Sigmoid colon (tissue), 7 donors: Measurements from ENCODE around the gene TRIM4. TPM values are rescaled to one million over a fixed set of nuclear protein-coding genes. Genes with fewer than 3 reads are reported as not detected.
A peak's percentile ranks its signal among the peaks of the same experiment; 100 is the strongest.
"Not testable (repeated sequence)": the region's sequence is repeated elsewhere in the genome, so short reads cannot be mapped to it uniquely, and the experiment has no call there.

Experiments used
- DNase-seq: peaks from one replicate; pipeline ENCODE4 v3.0.0-alpha.2; 2019
- H3K27ac ChIP-seq, 4 donors: fragments of 200-600 bp; sonication (generic); one replicate each; pipeline ENCODE4 v1.5.1; 2016 to 2019; ENCODE audit warnings: mild to moderate bottlenecking in 1 of 4
- H3K27me3 ChIP-seq, 3 donors: fragments of 200-600 bp; sonication (generic); one replicate each; pipeline ENCODE4 v1.5.1; 2019; ENCODE audit warnings: mild to moderate bottlenecking in 1 of 3
- H3K36me3 ChIP-seq, 4 donors: fragments of 200-600 bp; sonication (generic); one replicate each; pipeline ENCODE4 v1.5.1; 2016 to 2019
- H3K4me1 ChIP-seq, 4 donors: fragments of 200-600 bp; sonication (generic); one replicate each; pipeline ENCODE4 v1.5.1; 2017 to 2019
- H3K4me3 ChIP-seq, 4 donors: fragments of 200-600 bp; sonication (generic); one replicate each; pipeline ENCODE4 v1.5.1; 2017 to 2019; ENCODE audit warnings: mild to moderate bottlenecking in 2 of 4, moderate library complexity in 1 of 4
- H3K9me3 ChIP-seq, 4 donors: fragments of 200-600 bp in 3 of 4; sonication (generic) in 3 of 4; one replicate each; pipeline versions ENCODE4 v1.5.1 to v1.6.1; 2013 to 2019
- EP300 ChIP-seq, 4 donors: sonication (generic); formaldehyde crosslinking; IDR thresholded peaks; one replicate each; pipeline ENCODE4 v1.6.1; 2017; ENCODE audit warnings: antibody characterized with exemption in 4 of 4
- POLR2A ChIP-seq, 2 donors: fragments of 450-650 bp; IDR thresholded peaks; one replicate each; pipeline ENCODE4 v1.6.1; 2016; ENCODE audit warnings: antibody characterized with exemption in 2 of 2, mild to moderate bottlenecking in 2 of 2, moderate library complexity in 2 of 2
- POLR2AphosphoS5 ChIP-seq, 4 donors: sonication (generic); formaldehyde crosslinking; IDR thresholded peaks; one replicate each; pipeline ENCODE4 v1.6.1; 2017; ENCODE audit warnings: antibody characterized with exemption in 4 of 4
- WGBS, 2 donors: extraction: QIAGEN DNeasy Blood & Tissue Kit; methylation state at CpG; one replicate each; pipeline ENCODE4 v1.1.7; 2013; 5-methylcytosine and 5-hydroxymethylcytosine counted together
- intact Hi-C: fragments of 100-400 bp; cut with DNase I; formaldehyde crosslinking; loops from one replicate; pipeline ENCODE4 v1.15.1; 2023
- polyA plus RNA-seq, 3 donors: library from polyadenylated mRNA; stranded (reverse); fragments of 200-250 nt; gene quantifications; one replicate each; pipeline ENCODE4 v1.2.3, GENCODE V29; 2013
- total RNA-seq, 4 donors: library from RNA; depleted of rRNA; stranded (reverse); fragments of >200 nt; gene quantifications; one replicate each; pipeline ENCODE4 v1.1.0, GENCODE V29; 2016
- TF ChIP-seq, protein P1 (sequence below), 4 experiments: fragments of 450-650 bp in 3 of 4; fragments of 200-600 bp in 1 of 4; IDR thresholded peaks; one replicate each; pipeline ENCODE4 v1.5.1; 2016 to 2019; ENCODE audit warnings: antibody characterized with exemption in 4 of 4, mild to moderate bottlenecking in 3 of 4, moderate library complexity in 2 of 4
- donor health status: healthy with polysubstance abuse.
- donor health status: Bipolar disorder and iron deficiency.
- donor health status: healthy.

TRIM4 gene, protein sequence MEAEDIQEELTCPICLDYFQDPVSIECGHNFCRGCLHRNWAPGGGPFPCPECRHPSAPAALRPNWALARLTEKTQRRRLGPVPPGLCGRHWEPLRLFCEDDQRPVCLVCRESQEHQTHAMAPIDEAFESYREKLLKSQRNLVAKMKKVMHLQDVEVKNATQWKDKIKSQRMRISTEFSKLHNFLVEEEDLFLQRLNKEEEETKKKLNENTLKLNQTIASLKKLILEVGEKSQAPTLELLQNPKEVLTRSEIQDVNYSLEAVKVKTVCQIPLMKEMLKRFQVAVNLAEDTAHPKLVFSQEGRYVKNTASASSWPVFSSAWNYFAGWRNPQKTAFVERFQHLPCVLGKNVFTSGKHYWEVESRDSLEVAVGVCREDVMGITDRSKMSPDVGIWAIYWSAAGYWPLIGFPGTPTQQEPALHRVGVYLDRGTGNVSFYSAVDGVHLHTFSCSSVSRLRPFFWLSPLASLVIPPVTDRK
- total RNA-seq (10 to 100 TPM; 21.9 to 33.2 (median 29.6) TPM), polyA plus RNA-seq (10 to 100 TPM; 12.5 to 18.0 (median 17.4) TPM)

DNA sequence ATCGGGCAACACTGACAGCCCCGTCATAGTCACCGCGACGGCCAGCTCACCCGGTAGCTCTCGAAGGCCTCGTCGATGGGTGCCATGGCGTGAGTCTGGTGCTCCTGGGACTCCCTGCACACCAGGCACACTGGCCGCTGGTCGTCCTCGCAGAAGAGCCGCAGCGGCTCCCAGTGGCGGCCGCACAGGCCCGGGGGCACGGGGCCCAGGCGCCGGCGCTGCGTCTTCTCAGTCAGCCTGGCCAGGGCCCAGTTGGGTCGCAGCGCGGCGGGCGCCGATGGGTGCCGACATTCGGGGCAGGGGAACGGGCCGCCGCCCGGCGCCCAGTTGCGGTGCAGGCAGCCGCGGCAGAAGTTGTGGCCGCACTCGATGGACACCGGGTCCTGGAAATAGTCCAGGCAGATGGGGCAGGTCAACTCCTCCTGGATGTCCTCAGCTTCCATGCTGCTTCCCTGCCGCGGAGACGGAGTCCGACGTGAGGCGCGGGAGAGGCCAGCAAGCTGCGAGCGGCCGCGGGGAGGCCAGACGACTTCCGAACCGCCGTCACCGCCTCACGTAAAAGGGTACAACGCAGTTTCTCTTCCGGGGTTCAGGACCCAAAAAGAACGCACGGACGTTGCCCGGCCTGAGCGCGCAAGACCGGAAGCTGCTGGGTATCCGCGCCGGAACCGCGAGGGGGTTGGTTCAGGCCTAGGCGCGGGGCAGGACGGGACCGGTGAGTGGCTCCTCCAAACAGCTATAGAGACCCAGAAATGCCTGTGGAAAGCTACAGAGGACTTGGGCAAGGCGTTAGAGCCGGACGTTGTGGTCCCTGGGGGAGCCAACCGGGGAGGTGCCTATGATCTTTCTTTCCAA is at the start of gene TRIM4:
TRIM4 (minus strand) TSS at position 572 of the 855 bp plus-strand sequence; CDS start at position 443, 129 bp downstream.
- WGBS, 2 donors = 1% methylated on average over 81 of the region's 81 CpGs
- no peaks in the 10 kb centered on the region for H3K27me3 ChIP-seq
- H3K36me3 ChIP-seq = peaks cover 0 to 21% (median 4%) of the 10 kb centered on the region in 4 donors
- TF ChIP-seq, protein P1, sequence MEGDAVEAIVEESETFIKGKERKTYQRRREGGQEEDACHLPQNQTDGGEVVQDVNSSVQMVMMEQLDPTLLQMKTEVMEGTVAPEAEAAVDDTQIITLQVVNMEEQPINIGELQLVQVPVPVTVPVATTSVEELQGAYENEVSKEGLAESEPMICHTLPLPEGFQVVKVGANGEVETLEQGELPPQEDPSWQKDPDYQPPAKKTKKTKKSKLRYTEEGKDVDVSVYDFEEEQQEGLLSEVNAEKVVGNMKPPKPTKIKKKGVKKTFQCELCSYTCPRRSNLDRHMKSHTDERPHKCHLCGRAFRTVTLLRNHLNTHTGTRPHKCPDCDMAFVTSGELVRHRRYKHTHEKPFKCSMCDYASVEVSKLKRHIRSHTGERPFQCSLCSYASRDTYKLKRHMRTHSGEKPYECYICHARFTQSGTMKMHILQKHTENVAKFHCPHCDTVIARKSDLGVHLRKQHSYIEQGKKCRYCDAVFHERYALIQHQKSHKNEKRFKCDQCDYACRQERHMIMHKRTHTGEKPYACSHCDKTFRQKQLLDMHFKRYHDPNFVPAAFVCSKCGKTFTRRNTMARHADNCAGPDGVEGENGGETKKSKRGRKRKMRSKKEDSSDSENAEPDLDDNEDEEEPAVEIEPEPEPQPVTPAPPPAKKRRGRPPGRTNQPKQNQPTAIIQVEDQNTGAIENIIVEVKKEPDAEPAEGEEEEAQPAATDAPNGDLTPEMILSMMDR (IDR thresholded peaks at IDR 0.05) = peak in 2 of 4 experiments; percentile 6 to 23
- TF ChIP-seq POLR2AphosphoS5 (IDR thresholded peaks at IDR 0.05) (peak; percentile 89 to 98 (median 96)), EP300 (IDR thresholded peaks at IDR 0.05) (peak in 1 of 4 donors; percentile 50), POLR2A (IDR thresholded peaks at IDR 0.05) (peak; percentile 86)
- intact Hi-C loops = loop anchor here (5.0 to 10.0 kb wide), 2 partner anchors 166 to 208 kb away; partner anchors contain the start of genes COPS6, MBLAC1 and ZNF3
- DNase-seq = peak; percentile 97
- H3K9me3 ChIP-seq = no peaks in the 10 kb centered on the region
- H3K4me1 ChIP-seq = peaks cover 0 to 44% (median 41%) of the 10 kb centered on the region in 4 donors
- peak within 1 kb of the TSS; percentile 97 to 99 (median 98) for H3K27ac ChIP-seq
- peak within 1 kb of the TSS; percentile 89 to 99 (median 94) for H3K4me3 ChIP-seq

DNA sequence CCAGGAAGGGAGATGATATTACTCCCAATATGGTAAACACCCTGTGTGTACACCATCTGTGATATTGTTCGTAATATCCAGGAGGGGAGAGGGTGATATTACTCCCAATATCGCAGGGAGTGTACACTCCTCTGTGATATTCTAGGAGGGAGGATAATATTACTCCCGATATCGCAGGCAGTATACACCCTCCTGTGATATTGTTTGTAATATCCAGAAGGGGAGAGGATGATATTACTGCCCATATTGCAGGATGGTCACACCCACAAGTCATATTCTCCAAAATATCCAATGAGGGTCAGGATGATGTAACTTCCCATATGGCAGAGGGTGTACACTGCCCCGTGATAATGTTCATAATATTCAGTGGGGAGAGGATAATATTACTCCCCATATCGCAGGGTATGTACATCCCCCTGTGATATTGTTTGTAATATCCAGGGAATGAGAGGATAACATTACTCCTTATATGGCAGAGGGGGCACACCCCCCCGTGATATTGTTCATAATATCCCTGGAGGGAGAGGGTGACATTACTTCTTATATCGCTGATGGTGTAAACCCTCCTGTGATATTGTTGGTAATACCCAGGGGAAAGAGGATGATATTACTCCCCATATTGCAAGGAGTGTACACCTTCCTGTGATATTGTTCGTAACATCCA is 39.4 kb upstream of the TRIM4 start:
- intact Hi-C loops = no loop called here
- WGBS, 2 donors = 68 to 75% methylated on average over 9 of the region's 9 CpGs
- Histone ChIP-seq H3K4me1 (no peaks in the 10 kb centered on the region), H3K27ac (no peak overlapping the region), H3K4me3 (no peak overlapping the region), H3K27me3 (peaks cover 0 to 38% (median 6%) of the 10 kb centered on the region in 3 donors), H3K9me3 (no peaks in the 10 kb centered on the region), H3K36me3 (no peaks in the 10 kb centered on the region)
- TF ChIP-seq POLR2A (IDR thresholded peaks at IDR 0.05) (no peak), EP300 (IDR thresholded peaks at IDR 0.05) (no peak), POLR2AphosphoS5 (IDR thresholded peaks at IDR 0.05) (no peak)
- TF ChIP-seq, protein P1 (IDR thresholded peaks at IDR 0.05) = no peak
- DNase-seq = no peak

DNA sequence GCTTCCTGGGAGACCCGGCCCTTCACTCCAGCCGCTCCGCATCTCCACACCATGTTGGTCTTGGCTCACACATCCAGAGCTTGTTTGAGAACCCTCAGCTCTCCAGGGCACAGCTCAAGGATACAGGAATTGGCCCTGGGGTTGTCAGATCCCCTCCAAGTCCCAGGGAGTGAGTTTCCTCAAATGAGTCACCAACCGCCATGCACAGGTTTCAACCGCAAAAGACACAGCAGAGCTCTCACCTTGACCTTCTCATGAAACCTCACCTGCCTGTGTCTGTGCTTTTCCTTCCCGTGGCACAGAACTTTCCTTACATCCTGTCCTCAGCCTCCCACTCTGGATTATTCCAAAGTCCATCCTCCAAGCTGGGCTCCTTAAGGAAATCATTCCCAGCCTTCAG is 35.9 kb upstream of the TRIM4 start:
- intact Hi-C loops = no loop called here
- TF ChIP-seq POLR2AphosphoS5 (IDR thresholded peaks at IDR 0.05) (no peak), POLR2A (IDR thresholded peaks at IDR 0.05) (no peak), EP300 (IDR thresholded peaks at IDR 0.05) (no peak)
- TF ChIP-seq, protein P1 (IDR thresholded peaks at IDR 0.05) = no peak
- WGBS, 2 donors = 55 to 78% methylated on average over 6 of the region's 6 CpGs

DNA sequence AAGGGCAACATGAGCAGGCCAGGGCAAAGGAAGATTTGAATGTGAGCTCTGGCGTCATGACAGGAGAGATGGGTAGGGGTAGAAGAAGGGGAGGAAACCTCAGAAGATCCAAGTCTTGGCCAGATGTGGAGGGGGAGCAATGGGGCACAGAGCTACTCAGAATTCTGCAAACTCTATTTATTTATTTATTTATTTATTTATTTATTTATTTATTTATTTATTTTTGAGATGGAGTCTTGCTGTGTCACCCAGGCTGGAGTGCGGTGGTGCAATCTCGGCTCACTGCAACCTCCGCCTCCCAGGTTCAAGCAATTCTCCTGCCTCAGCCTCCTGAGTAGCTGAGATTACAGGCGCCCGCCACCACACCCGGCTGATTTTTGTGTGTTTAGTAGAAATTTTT is 35.3 kb upstream of the TRIM4 start:
- H3K27me3 ChIP-seq, H3K36me3 ChIP-seq, H3K27ac ChIP-seq, intact Hi-C loops, H3K4me3 ChIP-seq, H3K4me1 ChIP-seq, H3K9me3 ChIP-seq, DNase-seq: not testable (repeated sequence)
- WGBS, 2 donors = 92 to 95% methylated on average over 7 of the region's 7 CpGs

More for the DNA sequence above, 35.9 kb upstream of the TRIM4 start:
- no peaks in the 10 kb centered on the region for H3K4me1 ChIP-seq
- no peak overlapping the region for H3K27ac ChIP-seq
- H3K27me3 ChIP-seq = peaks cover 0 to 9% (median 0%) of the 10 kb centered on the region in 3 donors
- no peak overlapping the region for H3K4me3 ChIP-seq
- DNase-seq = no peak
- no peaks in the 10 kb centered on the region for H3K9me3 ChIP-seq
- no peaks in the 10 kb centered on the region for H3K36me3 ChIP-seq
